Suprapubic skin (tissue), 3 donors: ENCODE measurements around the gene RNF227.

ENCODE experiments used
- CTCF ChIP-seq, 2 donors: fragments of 200-600 bp in 1 of 2; fragments of 450-650 bp in 1 of 2; sonication (generic) in 1 of 2; IDR thresholded peaks; one replicate each; pipeline ENCODE4 v1.5.1; 2016 to 2019; ENCODE audit warnings: antibody characterized with exemption in 2 of 2, mild to moderate bottlenecking in 1 of 2, moderate library complexity in 1 of 2
- EP300 ChIP-seq: sonication (generic); formaldehyde crosslinking; IDR thresholded peaks from one replicate; pipeline ENCODE4 v1.6.1; 2017; ENCODE audit warnings: antibody characterized with exemption

GRCh38 chr17:7882068-7882467, 34.0 kb downstream of the RNF227 start:
- TF ChIP-seq CTCF (IDR thresholded peaks at IDR 0.05) (no peak), EP300 (no peak)
